RWPE2 (cell line): Measurements from ENCODE around the gene SLC45A1.

Experiments
- ATAC-seq: fragments of 200-7000 bp; cut with Tn5 transposase; 3 replicates; pipeline ENCODE4 v1.9.1; 2021; ENCODE audit warnings: low read depth
- DNase-seq: peaks from one replicate; pipeline ENCODE4 v3.0.0-alpha.2; 2020; ENCODE audit warnings: low spot score
- H3K27ac ChIP-seq: fragments of 450-650 bp; 2 replicates; pipeline ENCODE4 v1.5.1; 2017; ENCODE audit warnings: mild to moderate bottlenecking; ENCODE audit not compliant: poor library complexity, severe bottlenecking
- H3K27me3 ChIP-seq: fragments of 250-450 bp; sonication (Bioruptor Pico); 2 replicates; pipeline ENCODE4 v1.5.1; 2021; ENCODE audit warnings: mild to moderate bottlenecking, moderate library complexity; ENCODE audit not compliant: insufficient read depth, poor library complexity, severe bottlenecking
- H3K36me3 ChIP-seq: fragments of 250-450 bp; sonication (Bioruptor Pico); 2 replicates; pipeline ENCODE4 v1.5.1; 2020; ENCODE audit warnings: low read depth, mild to moderate bottlenecking, moderate library complexity
- H3K4me1 ChIP-seq: fragments of 250-450 bp; sonication (Bioruptor Pico); 2 replicates; pipeline ENCODE4 v1.5.1; 2021; ENCODE audit warnings: mild to moderate bottlenecking, moderate library complexity; ENCODE audit not compliant: insufficient read depth, poor library complexity, severe bottlenecking
- H3K4me3 ChIP-seq: fragments of 250-450 bp; sonication (Bioruptor Pico); 2 replicates; pipeline ENCODE4 v1.5.1; 2021; ENCODE audit warnings: mild to moderate bottlenecking, moderate library complexity; ENCODE audit not compliant: severe bottlenecking
- H3K9me3 ChIP-seq: fragments of 250-450 bp; sonication (Bioruptor Pico); 2 replicates; pipeline ENCODE4 v1.5.1; 2021; ENCODE audit warnings: mild to moderate bottlenecking, moderate library complexity; ENCODE audit not compliant: severe bottlenecking
- CTCF ChIP-seq: fragments of 450-650 bp; IDR thresholded peaks from one replicate; pipeline ENCODE4 v1.5.1; 2017; ENCODE audit warnings: mild to moderate bottlenecking, moderate library complexity; ENCODE audit not compliant: poor library complexity, severe bottlenecking

SLC45A1 gene

GRCh38 chr1:8363186-8363766 is 45.4 kb downstream of the SLC45A1 start:
- no peak for ATAC-seq
- no peak for TF ChIP-seq CTCF
- Histone ChIP-seq H3K4me1 (no peaks in the 10 kb centered on the region), H3K4me3 (no peak overlapping the region), H3K27ac (no peak overlapping the region), H3K36me3 (peaks cover 23% of the 10 kb centered on the region; the same call in 1 of the 2 replicates), H3K9me3 (no peaks in the 10 kb centered on the region), H3K27me3 (no peaks in the 10 kb centered on the region)
- DNase-seq: no peak

DNA sequence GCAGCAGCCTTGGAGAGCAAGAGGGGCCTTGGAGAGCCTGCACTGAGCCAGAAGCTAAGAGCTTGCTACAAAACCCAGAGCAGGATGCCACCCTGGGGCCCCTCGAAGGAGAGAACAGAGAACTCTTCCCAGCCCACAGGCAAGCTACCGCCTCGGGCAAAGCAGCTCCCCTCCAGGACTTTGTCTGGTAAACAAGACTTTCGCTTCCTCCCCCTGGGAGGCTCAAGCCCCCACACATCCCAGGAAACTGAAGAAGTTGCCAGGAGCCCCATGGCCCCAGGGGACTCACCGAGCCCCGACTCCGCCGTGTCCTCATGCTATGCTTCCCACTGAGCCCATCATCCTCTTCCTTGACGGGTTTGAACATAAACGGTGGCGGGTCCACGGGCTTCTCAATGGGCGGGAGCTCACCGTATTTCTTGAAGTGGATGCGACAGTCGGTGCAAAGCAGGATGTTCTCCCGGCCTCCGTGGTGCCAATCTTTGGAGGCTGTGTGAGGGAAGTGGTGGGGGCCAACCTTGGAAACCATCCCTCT is 45.9 kb downstream of the SLC45A1 start:
- no peak for TF ChIP-seq CTCF
- H3K4me1 ChIP-seq: no peaks in the 10 kb centered on the region
- no peak for DNase-seq
- ATAC-seq: no peak
- H3K36me3 ChIP-seq: peaks cover 20% of the 10 kb centered on the region; the same call in 1 of the 2 replicates
- H3K9me3 ChIP-seq: no peaks in the 10 kb centered on the region
- H3K27ac ChIP-seq: no peak overlapping the region
- no peak overlapping the region for H3K4me3 ChIP-seq
- H3K27me3 ChIP-seq: no peaks in the 10 kb centered on the region

- Histone ChIP-seq H3K27ac (no peak overlapping the region), H3K9me3 (no peaks in the 10 kb centered on the region), H3K4me1 (no peaks in the 10 kb centered on the region), H3K4me3 (no peak overlapping the region), H3K36me3 (peaks cover 18% of the 10 kb centered on the region; the same call in 1 of the 2 replicates), H3K27me3 (no peaks in the 10 kb centered on the region)
- TF ChIP-seq CTCF: no peak
- no peak for DNase-seq
- ATAC-seq: no peak
These were observed 46.9 kb downstream of the SLC45A1 start for GRCh38 chr1:8364528-8365442.

DNA sequence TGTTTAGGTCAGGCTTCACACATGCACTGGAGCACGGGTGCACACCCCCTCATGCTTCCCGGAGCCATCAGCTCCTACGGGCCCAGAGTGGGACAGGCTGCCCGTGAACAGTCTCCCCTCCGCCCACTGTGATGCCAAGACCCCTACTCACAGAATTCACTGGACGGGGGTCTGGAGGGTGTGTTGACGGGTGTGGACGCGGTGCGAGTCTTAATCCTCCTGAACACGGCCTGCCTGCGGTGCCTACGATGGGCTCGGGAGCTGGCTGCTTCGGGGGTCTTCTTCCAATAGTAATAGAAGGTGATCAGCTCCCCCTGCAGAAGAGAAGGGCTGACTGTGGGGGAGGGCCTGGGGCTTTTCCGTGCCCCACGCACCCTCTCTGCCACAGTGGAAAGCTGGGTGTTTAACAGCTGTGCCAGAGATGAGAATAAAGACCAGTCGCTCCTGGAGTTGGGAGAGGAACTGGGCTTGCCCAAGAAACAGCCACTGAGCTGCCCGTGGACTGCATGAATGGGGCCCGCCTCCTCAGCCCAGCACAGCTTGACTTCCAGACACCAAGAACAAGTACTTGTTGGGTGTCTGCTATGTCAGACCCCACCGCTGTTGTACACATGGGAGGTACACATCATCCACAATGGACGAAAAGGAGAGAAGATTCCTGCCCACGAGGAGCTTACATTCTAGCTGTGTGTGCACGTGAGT is 47.9 kb downstream of the SLC45A1 start:
- Histone ChIP-seq H3K27ac (no peak overlapping the region), H3K9me3 (no peaks in the 10 kb centered on the region), H3K27me3 (no peaks in the 10 kb centered on the region), H3K4me1 (no peaks in the 10 kb centered on the region), H3K36me3 (peaks cover 18% of the 10 kb centered on the region; the same call in 1 of the 2 replicates), H3K4me3 (no peak overlapping the region)
- no peak for TF ChIP-seq CTCF
- DNase-seq: no peak
- ATAC-seq: no peak
